ENCODE results near the gene C9orf78. TPM values are rescaled to one million over a fixed set of nuclear protein-coding genes. Genes with fewer than 3 reads are reported as not detected.
"Not testable (repeated sequence)": the region's sequence is repeated elsewhere in the genome, so short reads cannot be mapped to it uniquely, and the experiment has no call there.

C9orf78 gene
- total RNA-seq, 2 experiments from 2014 or later, result 70.0 to 72.3 TPM

DNA sequence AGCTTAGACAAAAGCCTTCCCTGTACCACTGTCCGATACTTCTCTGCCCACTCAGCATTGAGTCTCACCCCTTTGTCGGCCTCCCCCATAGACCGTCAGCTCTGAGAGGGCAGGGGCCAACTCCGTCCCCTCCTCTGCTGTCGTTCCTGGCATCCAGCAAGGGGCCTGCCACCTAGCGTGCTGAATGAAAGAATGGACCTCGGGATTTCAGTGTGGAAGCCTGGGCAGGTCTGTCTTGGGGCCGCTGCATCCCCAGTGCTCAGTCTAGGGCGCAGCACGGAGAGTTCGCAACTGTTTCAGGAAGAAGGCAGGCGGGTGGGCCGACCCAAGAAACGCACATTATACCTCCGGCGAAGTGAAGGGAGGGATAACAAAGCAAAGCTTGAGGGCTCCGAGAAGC lies 33.6 kb downstream of the C9orf78 start:
- ChIA-PET CTCF (interaction anchor here (1.2 kb wide), 1 partner anchor 10 kb away, joined by 4 read pairs; no protein-coding TSS in a partner anchor), POLR2A (no interaction called here)

DNA sequence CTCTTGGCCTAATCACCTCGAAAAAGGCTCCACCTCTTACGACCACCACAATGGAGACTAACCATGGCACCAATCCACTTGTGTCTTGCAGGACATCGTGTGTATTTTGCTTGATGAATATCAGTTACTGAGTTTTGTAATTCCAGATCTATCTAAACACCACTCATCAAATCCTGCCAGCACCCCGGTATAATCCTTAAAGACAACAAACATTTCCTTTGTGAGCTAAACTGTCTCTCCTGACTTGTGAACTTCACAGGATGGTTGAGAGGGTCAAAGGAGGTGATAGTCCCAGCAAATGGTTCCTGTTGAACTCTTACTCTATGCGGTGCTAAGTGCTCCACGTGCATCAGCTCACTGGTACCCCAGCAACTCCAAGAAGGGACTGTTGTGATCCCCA lies 36.1 kb downstream of the C9orf78 start:
- ChIA-PET POLR2A (no interaction called here), CTCF (interaction anchor here (0.6 to 1.1 kb wide), 3 partner anchors 9 to 445 kb away, joined by 3 read pairs; no protein-coding TSS in a partner anchor)

- POLR2A ChIA-PET, result not testable (repeated sequence)
- CTCF ChIA-PET, result interaction anchor here (0.6 kb wide), 1 partner anchor 52 kb away, joined by 4 read pairs; no protein-coding TSS in a partner anchor
These were observed 39.0 kb downstream of the C9orf78 start for GRCh38 chr9:129796029-129796428.

- ChIA-PET POLR2A (no interaction called here), CTCF (no interaction called here)
These were observed 40.5 kb downstream of the C9orf78 start for GRCh38 chr9:129794549-129794948.

GRCh38 chr9:129786481-129786880 lies 48.6 kb downstream of the C9orf78 start:
- CTCF ChIA-PET, result interaction anchor here (0.6 to 2.1 kb wide), 4 partner anchors 49 to 142 kb away, joined by 3 to 11 read pairs (median 4); no protein-coding TSS in a partner anchor
- POLR2A ChIA-PET, result no interaction called here

GRCh38 chr9:129785866-129786265 lies 49.2 kb downstream of the C9orf78 start:
- POLR2A ChIA-PET, result no interaction called here
- CTCF ChIA-PET, result interaction anchor here (0.7 to 2.1 kb wide), 4 partner anchors 44 to 142 kb away, joined by 3 to 11 read pairs (median 6); no protein-coding TSS in a partner anchor

DNA sequence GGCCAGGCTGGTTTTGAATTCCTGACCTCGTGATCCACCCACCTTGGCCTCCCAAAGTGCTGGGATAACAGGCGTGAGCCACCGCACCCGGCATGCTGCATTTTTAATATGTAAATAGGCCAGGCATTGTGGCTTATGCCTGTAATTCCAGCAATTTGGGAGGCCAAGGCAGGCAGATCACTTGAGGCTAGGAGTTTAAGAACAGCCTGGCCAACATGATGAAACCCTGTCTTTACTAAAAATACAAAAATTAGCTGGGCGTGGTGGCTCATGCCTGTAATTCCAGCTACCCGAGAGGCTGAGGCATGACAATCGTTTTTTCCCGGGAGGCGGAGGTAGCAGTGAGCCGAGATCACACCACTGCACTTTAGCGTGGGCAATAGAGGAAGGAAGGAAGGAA lies 50.1 kb downstream of the C9orf78 start:
- POLR2A ChIA-PET, result not testable (repeated sequence)
- CTCF ChIA-PET, result interaction anchor here (1.5 to 3.2 kb wide), 2 partner anchors 43 to 46 kb away, joined by 7 to 35 read pairs; no protein-coding TSS in a partner anchor

- ChIA-PET POLR2A (no interaction called here), CTCF (interaction anchor here (0.7 to 3.2 kb wide), 10 partner anchors 15 to 141 kb away, joined by 3 to 35 read pairs (median 4); no protein-coding TSS in a partner anchor)
These were observed 51.3 kb downstream of the C9orf78 start for GRCh38 chr9:129783516-129784361.

- POLR2A ChIA-PET, result no interaction called here
These were observed 53.1 kb downstream of the C9orf78 start for GRCh38 chr9:129781981-129782380.

GRCh38 chr9:129781131-129781530 lies 53.9 kb downstream of the C9orf78 start:
- POLR2A ChIA-PET, result no interaction called here
- CTCF ChIA-PET, result interaction anchor here (1.1 to 2.8 kb wide), 2 partner anchors 138 to 142 kb away, joined by 3 to 12 read pairs; no protein-coding TSS in a partner anchor

More at GRCh38 chr9:129781981-129782380, 53.1 kb downstream of the C9orf78 start:
- CTCF ChIA-PET, result interaction anchor here (0.6 to 2.8 kb wide), 4 partner anchors 55 to 170 kb away, joined by 3 to 12 read pairs (median 4); no protein-coding TSS in a partner anchor

GRCh38 chr9:129779560-129780190 lies 55.4 kb downstream of the C9orf78 start:
- CTCF ChIA-PET, result no interaction called here
- POLR2A ChIA-PET, result interaction anchor here (0.5 kb wide), 1 partner anchor 346 kb away, joined by 5 read pairs; no protein-coding TSS in a partner anchor

GRCh38 chr9:129778469-129778868 lies 56.6 kb downstream of the C9orf78 start:
- CTCF ChIA-PET, result interaction anchor here (2.0 kb wide), 1 partner anchor 52 kb away, joined by 7 read pairs; no protein-coding TSS in a partner anchor
- POLR2A ChIA-PET, result no interaction called here

- POLR2A ChIA-PET, result no interaction called here
- CTCF ChIA-PET, result interaction anchor here (0.9 to 2.0 kb wide), 2 partner anchors 49 to 51 kb away, joined by 3 to 7 read pairs; no protein-coding TSS in a partner anchor
These were observed 57.3 kb downstream of the C9orf78 start for GRCh38 chr9:129777769-129778130.

Other genes starting within 250 kb of the C9orf78 start
- gene C9orf50, start 214.2 kb downstream of the C9orf78 start, total RNA-seq, result not detected
- 10 to 100 TPM; 76.9 to 80.4 TPM for gene NTMT1, start 209.1 kb downstream of the C9orf78 start, total RNA-seq
- 10 to 100 TPM; 25.3 to 26.7 TPM for gene ASB6, start 193.1 kb downstream of the C9orf78 start, total RNA-seq
- under 1 TPM; 0.63 to 0.99 TPM for gene PRRX2, start 169.6 kb downstream of the C9orf78 start, total RNA-seq
- gene PTGES, start 82.2 kb downstream of the C9orf78 start, total RNA-seq, result not detected
- 10 to 100 TPM; 23.0 to 23.4 TPM for gene TOR1B, start 32.1 kb downstream of the C9orf78 start, total RNA-seq
- gene TOR1A, start 11.1 kb downstream of the C9orf78 start, total RNA-seq, result 10 to 100 TPM; 47.5 to 50.6 TPM
- gene USP20, start 183 bp upstream of the C9orf78 start, total RNA-seq, result 10 to 100 TPM; 52.2 to 54.2 TPM
- 100 to 1,000 TPM; 205 to 207 TPM for gene FNBP1, start 207.9 kb upstream of the C9orf78 start, total RNA-seq
- 10 to 100 TPM; 19.6 to 20.4 TPM for gene GPR107, start 218.6 kb upstream of the C9orf78 start, total RNA-seq